HCEC 1CT (cell line): Measurements from ENCODE around the gene ITGB6.

ENCODE experiments used
- DNase-seq: peaks from one replicate; pipeline ENCODE4 v3.0.0-alpha.2; 2017

ITGB6 gene

DNA sequence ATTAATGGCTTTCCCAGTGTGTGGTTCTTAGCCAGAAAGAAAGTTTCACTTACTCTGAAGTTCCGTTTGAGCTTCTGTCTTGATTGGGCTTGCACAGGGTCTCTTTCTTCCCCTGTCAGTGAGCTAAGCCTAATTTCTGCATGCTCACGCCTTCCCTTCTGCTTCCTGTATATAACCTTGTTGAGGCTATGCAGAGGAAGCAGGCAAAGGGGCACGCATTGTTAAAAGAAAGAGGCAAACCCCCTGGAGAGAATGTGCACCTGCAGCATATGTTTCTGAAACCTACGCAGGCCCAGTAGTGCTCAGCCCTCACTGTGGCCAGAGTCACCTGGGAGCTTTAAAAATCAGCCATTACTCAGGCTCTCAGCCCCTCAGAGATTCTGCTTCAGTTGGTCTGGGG, 123.2 kb downstream of the ITGB6 start:
- DNase-seq: no peak

DNA sequence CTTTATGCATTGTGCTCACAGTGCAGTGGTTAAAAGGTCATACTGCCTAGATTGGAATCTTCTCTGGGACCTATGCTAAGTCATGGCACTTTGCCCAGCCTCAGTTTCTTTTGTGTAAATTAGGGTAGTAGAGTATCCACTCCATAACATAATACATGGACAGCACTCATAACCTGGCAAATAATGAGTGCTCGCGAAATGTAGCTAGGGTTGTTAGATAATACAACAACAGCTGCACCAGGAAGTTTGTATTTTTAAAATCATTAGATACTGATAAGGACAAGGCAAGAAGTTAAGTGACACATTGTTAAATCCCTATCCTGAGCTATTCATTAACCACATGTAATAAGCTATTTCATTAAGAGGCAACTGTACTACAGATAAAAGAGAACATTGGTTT, 123.8 kb downstream of the ITGB6 start:
- DNase-seq: no peak

DNA sequence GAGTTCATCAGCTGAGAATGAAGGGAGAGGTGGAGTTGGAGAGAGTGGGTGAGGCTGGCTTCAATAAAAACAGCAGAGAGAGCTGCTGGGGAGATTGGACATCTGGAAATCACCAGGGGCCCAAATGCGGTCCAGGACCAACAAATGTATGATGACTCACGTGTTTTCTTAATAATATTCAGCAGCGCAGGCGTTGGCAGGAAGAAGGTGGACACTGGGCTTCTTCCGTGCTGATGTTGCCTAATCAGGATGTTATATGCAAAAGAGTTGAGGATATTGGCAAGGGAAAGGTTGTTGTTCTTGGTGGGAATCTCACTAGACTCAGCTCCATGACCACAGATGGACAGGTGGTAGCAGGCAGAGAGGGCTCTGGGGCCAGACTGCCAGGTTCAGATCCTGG, 124.9 kb downstream of the ITGB6 start:
- DNase-seq: peak; percentile 92

DNA sequence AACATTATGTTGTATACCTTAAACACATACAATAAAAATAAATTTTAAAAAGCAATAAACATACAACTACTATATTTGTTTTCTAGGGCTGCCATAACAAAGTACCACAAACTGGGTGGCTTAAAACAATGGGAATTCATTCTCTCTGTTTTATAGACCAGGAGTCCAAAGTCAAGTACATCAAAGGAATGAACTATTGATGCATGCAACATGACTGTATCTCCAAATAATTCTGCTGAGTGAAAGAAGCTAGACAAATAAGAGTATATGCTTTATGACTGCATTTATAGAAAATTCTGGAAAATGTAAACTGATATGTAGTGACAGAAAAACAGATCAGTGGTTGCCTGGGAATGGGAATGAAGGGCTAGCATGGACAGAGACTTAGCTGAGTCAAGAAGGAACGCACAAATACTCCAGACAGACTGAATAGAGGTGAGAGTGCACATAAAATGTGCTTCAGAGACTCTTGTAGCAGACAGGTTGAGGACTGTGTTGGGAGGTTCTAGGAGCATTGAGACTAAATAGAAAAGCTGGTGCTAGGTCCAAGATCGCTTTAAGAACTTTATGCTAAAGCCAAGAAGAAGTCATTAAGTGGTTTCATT, 126.7 kb downstream of the ITGB6 start:
- DNase-seq: peak; percentile 40

GRCh38 chr2:160068906-160069305, 131.2 kb downstream of the ITGB6 start:
- no peak for DNase-seq

DNA sequence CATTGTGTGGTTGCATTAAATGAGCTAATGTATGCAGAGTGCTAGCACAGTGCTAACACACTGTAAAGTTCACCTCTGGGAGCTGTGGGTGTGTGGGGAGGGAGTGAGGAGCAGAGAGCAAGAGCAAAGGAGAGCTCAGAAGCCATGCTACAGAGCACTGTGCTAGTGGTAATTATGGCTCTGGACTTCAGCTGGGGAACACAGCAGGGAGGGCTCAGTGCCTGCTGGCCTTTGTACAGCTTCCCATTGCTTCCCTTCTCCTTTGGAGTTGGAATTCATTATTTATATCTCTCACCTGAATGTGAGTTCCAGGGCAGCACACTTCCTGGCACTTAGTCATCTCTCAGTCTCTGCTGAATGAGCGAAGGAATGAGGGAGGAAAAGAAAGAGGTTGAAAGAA, 135.2 kb downstream of the ITGB6 start:
- no peak for DNase-seq

GRCh38 chr2:160063879-160064612, 136.0 kb downstream of the ITGB6 start:
- no peak for DNase-seq

DNA sequence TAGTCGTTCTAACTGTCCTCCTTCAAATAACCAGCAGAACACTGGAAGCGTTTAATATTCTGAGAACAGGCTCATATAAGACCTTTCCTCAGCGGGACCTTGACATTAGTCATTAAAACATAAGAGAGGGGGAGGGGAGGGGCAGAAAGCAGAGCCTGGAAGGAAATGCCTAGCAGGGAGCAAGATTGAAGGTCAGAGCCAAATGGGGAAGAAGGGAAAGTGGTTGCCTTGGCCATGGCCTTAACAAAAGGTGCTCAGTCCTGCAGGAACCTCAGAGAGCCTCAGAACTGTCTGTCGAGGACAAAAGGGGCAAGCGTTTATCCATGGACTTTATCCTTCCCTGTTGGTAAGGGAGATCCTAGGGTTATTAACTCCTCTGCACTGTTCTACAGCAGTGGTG, 136.8 kb downstream of the ITGB6 start:
- no peak for DNase-seq

GRCh38 chr2:160062292-160063005, 137.6 kb downstream of the ITGB6 start, which contains the start of gene PLA2R1:
Gene PLA2R1, minus strand, starts transcription at chr2:160062615. Its CDS starts 212 bp downstream, at chr2:160062403.
- DNase-seq: peak; percentile 42

GRCh38 chr2:160061944-160062291, 138.2 kb downstream of the ITGB6 start:
- no peak for DNase-seq

GRCh38 chr2:160061533-160061932, 138.5 kb downstream of the ITGB6 start:
- DNase-seq: no peak

GRCh38 chr2:160060297-160060696, 139.8 kb downstream of the ITGB6 start:
- no peak for DNase-seq

DNA sequence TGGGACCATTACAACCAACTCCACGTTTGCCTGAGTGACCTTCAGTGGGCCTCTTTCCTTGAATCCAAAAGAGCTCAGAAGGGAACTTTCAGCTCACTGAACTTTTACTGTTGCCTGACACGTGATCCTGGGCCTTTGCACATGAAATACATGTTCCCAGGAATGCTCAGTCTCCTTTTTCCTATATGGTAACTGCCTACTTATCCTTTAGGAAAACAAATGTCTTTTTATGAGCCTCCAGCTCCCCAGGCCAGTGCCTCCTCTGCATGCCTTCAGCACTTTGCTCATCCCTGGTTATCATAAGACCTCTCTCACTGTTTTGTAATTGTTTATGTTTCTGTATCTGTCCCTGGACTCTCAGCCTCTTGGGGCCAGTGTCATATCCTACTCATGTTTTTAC, 142.7 kb downstream of the ITGB6 start:
- DNase-seq: no peak

GRCh38 chr2:160055726-160056108, 144.4 kb downstream of the ITGB6 start:
- DNase-seq: no peak

DNA sequence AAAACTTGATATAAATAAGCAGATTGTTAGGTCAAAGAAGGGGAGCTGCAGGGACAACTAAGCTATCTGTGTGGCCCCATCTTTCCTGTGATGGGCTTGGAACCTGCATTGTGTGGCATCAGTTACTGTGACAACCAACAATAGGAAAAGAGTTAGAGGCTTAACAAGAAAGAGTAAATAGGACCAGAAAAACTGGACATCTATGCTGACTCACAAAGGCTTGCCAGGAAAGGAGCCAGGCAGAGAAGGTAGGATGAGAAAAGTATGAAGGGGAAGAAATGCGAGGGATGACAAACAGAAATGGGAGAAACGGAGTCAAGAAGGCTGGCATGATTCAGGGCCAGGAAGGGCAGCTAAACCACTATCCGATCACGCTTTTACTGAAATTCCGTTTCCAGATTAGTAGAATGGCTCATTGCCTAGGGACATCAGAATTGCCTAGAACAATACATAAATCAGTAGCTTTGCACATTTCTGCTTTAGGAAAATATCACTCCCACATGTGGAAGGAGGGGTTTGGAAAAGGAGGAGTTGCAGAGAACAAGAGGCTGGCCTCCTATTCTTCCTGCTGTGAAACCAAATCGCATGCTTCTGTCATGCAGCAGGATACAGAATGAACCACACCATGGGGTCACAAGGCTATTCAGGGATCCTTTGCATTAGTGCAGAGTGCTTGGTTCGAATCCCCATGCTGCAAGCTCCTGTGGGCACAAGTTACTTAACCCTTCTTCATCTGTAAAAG, 144.9 kb downstream of the ITGB6 start:
- DNase-seq: no peak

GRCh38 chr2:160053946-160054345, 146.1 kb downstream of the ITGB6 start:
- no peak for DNase-seq

GRCh38 chr2:160052531-160052930, 147.5 kb downstream of the ITGB6 start:
- DNase-seq: no peak

- DNase-seq: no peak
These were observed 148.7 kb downstream of the ITGB6 start for GRCh38 chr2:160051371-160051800.

GRCh38 chr2:160050147-160050546, 149.9 kb downstream of the ITGB6 start:
- no peak for DNase-seq
